A549 (cell line): ENCODE measurements around the gene AK1.

Experiments used
- CEBPB ChIP-seq, 2 experiments: fragments of >200 bp in 1 of 2; sonication (Bioruptor Twin) in 1 of 2; formaldehyde crosslinking in 1 of 2; IDR thresholded peaks; 2 replicates each; pipeline ENCODE4 v1.6.1; 2012 to 2016
- CTCF ChIP-seq: fragments of >200 bp; sonication (Bioruptor Twin); formaldehyde crosslinking; IDR thresholded peaks from 3 replicates; pipeline ENCODE4 v1.5.1; 2016
- POLR2A ChIP-seq: IDR thresholded peaks from 2 replicates; pipeline ENCODE4 v1.6.1; 2012; ENCODE audit warnings: mild to moderate bottlenecking, low read length

- TF ChIP-seq CTCF (no peak), POLR2A (no peak), CEBPB (IDR thresholded peaks at IDR 0.05) (no peak)
Observed at GRCh38 chr9:127860779-127861178, 16.7 kb downstream of the AK1 start.
